Gastroesophageal sphincter (tissue), 3 donors: ENCODE results near the gene TUBB4A.

Source experiments
- CTCF ChIP-seq, 4 experiments: fragments of 200-600 bp in 2 of 4; fragments of 450-650 bp in 2 of 4; sonication (generic) in 1 of 4; IDR thresholded peaks; one replicate each; pipeline ENCODE4 v1.5.1; 2017 to 2019; ENCODE audit warnings: antibody characterized with exemption in 4 of 4, mild to moderate bottlenecking in 2 of 4, moderate library complexity in 2 of 4
- EP300 ChIP-seq: sonication (generic); formaldehyde crosslinking; IDR thresholded peaks from one replicate; pipeline ENCODE4 v1.6.1; 2017; ENCODE audit warnings: antibody characterized with exemption, mild to moderate bottlenecking
- POLR2A ChIP-seq, 2 donors: fragments of 450-650 bp; IDR thresholded peaks; one replicate each; pipeline ENCODE4 v1.6.1; 2017; ENCODE audit warnings: antibody characterized with exemption in 2 of 2, mild to moderate bottlenecking in 2 of 2, moderate library complexity in 1 of 2

GRCh38 chr19:6489278-6490061, 12.6 kb downstream of the TUBB4A start:
- TF ChIP-seq EP300: no peak
- no peak for TF ChIP-seq CTCF (IDR thresholded peaks at IDR 0.05)
- TF ChIP-seq POLR2A (IDR thresholded peaks at IDR 0.05): no peak
